Mesenchymal stem cell (in vitro differentiated cells and primary cell): ENCODE data around the gene RPL10A.
A peak's percentile ranks its signal among the peaks of the same experiment; 100 is the strongest.

ENCODE experiments used
- DNase-seq: peaks from one replicate; pipeline ENCODE4 v3.0.0-alpha.2; 2013
- H2AFZ ChIP-seq: one replicate; pipeline ENCODE4 v1.6.1; 2013; ENCODE audit warnings: low read depth, mild to moderate bottlenecking, control low read depth, inconsistent platforms, low read length, moderate library complexity
- H2AK5ac ChIP-seq: 2 replicates; pipeline ENCODE4 v1.6.1; 2013; ENCODE audit warnings: low read length, moderate library complexity, mild to moderate bottlenecking, inconsistent platforms; ENCODE audit not compliant: severe bottlenecking
- H2BK120ac ChIP-seq: one replicate; pipeline ENCODE4 v1.6.1; 2013; ENCODE audit warnings: low read depth, mild to moderate bottlenecking, inconsistent platforms, low read length, moderate library complexity
- H2BK12ac ChIP-seq, 2 experiments: one replicate each; pipeline ENCODE4 v1.6.1; 2013; ENCODE audit warnings: inconsistent platforms in 2 of 2, low read length in 2 of 2, mild to moderate bottlenecking in 2 of 2, moderate library complexity in 2 of 2, control low read depth in 1 of 2
- H2BK15ac ChIP-seq: one replicate; pipeline ENCODE4 v1.6.1; 2013; ENCODE audit warnings: mild to moderate bottlenecking, low read depth, inconsistent platforms; ENCODE audit not compliant: poor library complexity, severe bottlenecking
- H2BK5ac ChIP-seq: 2 replicates; pipeline ENCODE4 v1.6.1; 2013; ENCODE audit warnings: low read depth, mild to moderate bottlenecking, low read length, control low read depth, inconsistent platforms; ENCODE audit not compliant: poor library complexity, severe bottlenecking
- H3K14ac ChIP-seq, 2 experiments: one replicate each; pipeline ENCODE4 v1.6.1; 2013; ENCODE audit warnings: inconsistent platforms in 2 of 2, low read length in 2 of 2, control low read depth in 1 of 2, mild to moderate bottlenecking in 1 of 2, moderate library complexity in 1 of 2
- H3K18ac ChIP-seq, 2 experiments: one replicate each; pipeline ENCODE4 v1.6.1; 2013; ENCODE audit warnings: inconsistent platforms in 2 of 2, low read length in 2 of 2, control low read depth in 1 of 2, low read depth in 1 of 2, mild to moderate bottlenecking in 1 of 2
- H3K23ac ChIP-seq, 2 experiments: one replicate each; pipeline ENCODE4 v1.6.1; 2013; ENCODE audit warnings: inconsistent platforms in 2 of 2, low read length in 2 of 2, mild to moderate bottlenecking in 2 of 2, moderate library complexity in 2 of 2, control low read depth in 1 of 2
- H3K27ac ChIP-seq: 2 replicates; pipeline ENCODE4 v1.5.1; 2013; ENCODE audit warnings: mild to moderate bottlenecking, moderate library complexity, low read length, control low read depth, inconsistent platforms; ENCODE audit not compliant: poor library complexity, severe bottlenecking
- H3K27me3 ChIP-seq, 2 experiments: 2 replicates each; pipeline versions ENCODE4 v1.6.1 to v1.7.0; 2013; ENCODE audit warnings: low read length in 2 of 2, mild to moderate bottlenecking in 2 of 2, moderate library complexity in 2 of 2, control low read depth in 1 of 2, inconsistent platforms in 1 of 2; ENCODE audit not compliant: control insufficient read depth in 1 of 2, insufficient read depth in 1 of 2
- H3K36me3 ChIP-seq, 2 experiments: 2 replicates each; pipeline versions ENCODE4 v1.6.1 to v1.7.0; 2013; ENCODE audit warnings: low read length in 2 of 2, control low read depth in 1 of 2, inconsistent platforms in 1 of 2, low read depth in 1 of 2, mild to moderate bottlenecking in 1 of 2; ENCODE audit not compliant: insufficient read depth in 2 of 2, control insufficient read depth in 1 of 2
- H3K4ac ChIP-seq, 2 experiments: one replicate each; pipeline ENCODE4 v1.6.1; 2013; ENCODE audit warnings: inconsistent platforms in 2 of 2, low read length in 2 of 2, mild to moderate bottlenecking in 2 of 2, moderate library complexity in 2 of 2, control low read depth in 1 of 2, low read depth in 1 of 2
- H3K4me1 ChIP-seq: 2 replicates; pipeline ENCODE4 v1.6.1; 2013; ENCODE audit warnings: low read depth, low read length, control low read depth; ENCODE audit not compliant: control insufficient read depth, insufficient read depth
- H3K4me2 ChIP-seq: 2 replicates; pipeline ENCODE4 v1.6.1; 2013; ENCODE audit warnings: low read length, mild to moderate bottlenecking, inconsistent platforms; ENCODE audit not compliant: poor library complexity, severe bottlenecking
- H3K4me3 ChIP-seq, 2 experiments: 2 replicates each; pipeline versions ENCODE4 v1.5.1 to v1.7.0; 2013; ENCODE audit warnings: low read length in 2 of 2, mild to moderate bottlenecking in 2 of 2, control low read depth in 1 of 2, low read depth in 1 of 2; ENCODE audit not compliant: insufficient read depth in 1 of 2
- H3K79me1 ChIP-seq: replicated peaks from 2 replicates; pipeline ENCODE4 v1.6.1; 2013; ENCODE audit warnings: mild to moderate bottlenecking, control low read depth, low read length, inconsistent platforms; ENCODE audit not compliant: poor library complexity, severe bottlenecking
- H3K9ac ChIP-seq: 2 replicates; pipeline ENCODE4 v1.7.0; 2013; ENCODE audit warnings: mild to moderate bottlenecking, low read length, moderate library complexity
- H3K9me3 ChIP-seq: 2 replicates; pipeline ENCODE4 v1.7.0; 2013; ENCODE audit warnings: mild to moderate bottlenecking, low read length; ENCODE audit not compliant: control insufficient read depth
- H4K8ac ChIP-seq: one replicate; pipeline ENCODE4 v1.6.1; 2013; ENCODE audit warnings: inconsistent platforms, mild to moderate bottlenecking, low read length, moderate library complexity
- H4K91ac ChIP-seq: one replicate; pipeline ENCODE4 v1.6.1; 2013; ENCODE audit warnings: mild to moderate bottlenecking, low read length, inconsistent platforms
- WGBS: methylation state at CpG from one replicate; pipeline ENCODE4 v1.1.7; 2013; ENCODE audit warnings: mixed read lengths; 5-methylcytosine and 5-hydroxymethylcytosine counted together

The RPL10A gene

DNA sequence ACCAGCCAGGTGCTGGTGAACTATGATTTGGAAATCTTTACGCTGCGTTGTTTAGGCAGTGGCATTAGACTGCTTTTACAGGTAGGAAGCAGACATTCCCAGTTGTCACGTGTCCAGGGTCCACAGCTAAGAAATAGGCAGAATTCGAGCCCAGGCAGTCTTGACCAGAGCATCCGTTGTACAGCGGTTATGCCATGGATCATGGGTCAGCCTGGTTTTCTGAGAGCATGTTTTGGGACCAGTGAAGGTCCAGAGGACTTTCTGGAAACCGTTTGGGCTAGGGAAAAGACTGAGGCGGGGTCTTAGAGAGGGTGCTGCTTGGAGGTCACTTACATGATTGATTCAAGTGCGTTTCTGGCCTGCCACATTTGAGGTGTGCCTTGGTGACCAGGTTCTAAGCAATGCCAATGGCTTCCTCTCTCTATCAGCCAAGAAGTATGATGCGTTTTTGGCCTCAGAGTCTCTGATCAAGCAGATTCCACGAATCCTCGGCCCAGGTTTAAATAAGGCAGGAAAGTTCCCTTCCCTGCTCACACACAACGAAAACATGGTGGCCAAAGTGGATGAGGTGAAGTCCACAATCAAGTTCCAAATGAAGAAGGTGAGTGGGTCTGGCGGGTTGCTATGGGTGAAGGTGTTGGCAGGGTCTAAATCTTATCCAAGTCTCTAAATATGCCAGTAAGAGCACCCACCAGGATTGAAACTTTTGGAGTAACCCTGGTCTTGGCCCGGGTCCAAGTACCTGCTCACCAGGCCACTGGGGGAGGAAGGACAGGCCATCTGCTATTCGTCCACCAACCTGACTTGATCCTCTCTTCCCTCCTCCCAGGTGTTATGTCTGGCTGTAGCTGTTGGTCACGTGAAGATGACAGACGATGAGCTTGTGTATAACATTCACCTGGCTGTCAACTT, 1.8 kb downstream of the RPL10A start:
- H3K18ac ChIP-seq, result peak overlapping the region in 1 of 2 experiments; percentile 23
- peaks cover 19% of the 10 kb centered on the region for H3K4me1 ChIP-seq
- peak overlapping the region; percentile 79 to 86 for H3K4me3 ChIP-seq
- peak overlapping the region; percentile 96 for H3K9ac ChIP-seq
- H3K36me3 ChIP-seq, result peaks cover 50 to 61% of the 10 kb centered on the region in 2 experiments
- no peak overlapping the region for H2AFZ ChIP-seq
- no peak overlapping the region for H3K4ac ChIP-seq
- peak overlapping the region; percentile 70 for H3K4me2 ChIP-seq
- no peak overlapping the region for H4K91ac ChIP-seq
- no peak for DNase-seq
- H2BK120ac ChIP-seq, result no peak overlapping the region
- no peak overlapping the region for H3K23ac ChIP-seq
- no peak overlapping the region for H2BK12ac ChIP-seq
- H3K79me1 ChIP-seq, result peaks cover 3% of the 10 kb centered on the region
- H4K8ac ChIP-seq, result no peak overlapping the region
- no peak overlapping the region for H2BK15ac ChIP-seq
- WGBS, result 17% methylated on average over 15 of the region's 18 CpGs
- H2BK5ac ChIP-seq, result no peak overlapping the region
- no peaks in the 10 kb centered on the region for H3K9me3 ChIP-seq
- H3K27ac ChIP-seq, result peak overlapping the region; percentile 90
- H2AK5ac ChIP-seq, result no peak overlapping the region
- no peak overlapping the region for H3K14ac ChIP-seq
- H3K27me3 ChIP-seq, result no peaks in the 10 kb centered on the region

DNA sequence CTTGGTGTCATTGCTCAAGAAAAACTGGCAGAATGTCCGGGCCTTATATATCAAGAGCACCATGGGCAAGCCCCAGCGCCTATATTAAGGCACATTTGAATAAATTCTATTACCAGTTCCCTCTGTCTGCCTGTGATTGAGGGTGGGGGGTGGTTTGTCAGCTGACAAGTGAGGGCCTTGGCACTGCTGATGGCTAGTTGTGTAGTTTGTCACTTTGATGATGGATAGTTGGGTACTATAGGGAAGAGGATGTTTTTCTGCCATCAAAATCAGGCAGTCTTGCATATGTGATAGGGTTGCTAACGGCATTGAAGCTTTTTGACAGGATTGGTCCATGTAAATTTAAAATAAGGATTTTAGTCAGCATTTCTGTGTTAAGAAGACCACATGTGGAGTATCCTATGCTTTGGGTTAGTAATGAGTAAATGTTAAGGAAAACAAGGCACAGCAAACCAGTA, 2.5 kb downstream of the RPL10A start:
- Histone ChIP-seq H3K23ac (no peak overlapping the region), H4K91ac (no peak overlapping the region), H3K36me3 (peaks cover 57 to 64% of the 10 kb centered on the region in 2 experiments), H2BK5ac (no peak overlapping the region), H3K4me1 (peaks cover 19% of the 10 kb centered on the region), H3K9ac (peak overlapping the region; percentile 96), H3K9me3 (no peaks in the 10 kb centered on the region), H3K4me3 (peak overlapping the region in 1 of 2 experiments; percentile 79), H3K4ac (no peak overlapping the region), H2AK5ac (no peak overlapping the region), H3K18ac (no peak overlapping the region), H3K4me2 (peak overlapping the region; percentile 20), H2BK120ac (no peak overlapping the region), H2BK15ac (no peak overlapping the region), H2BK12ac (no peak overlapping the region), H3K27ac (peak overlapping the region; percentile 64), H4K8ac (no peak overlapping the region), H2AFZ (no peak overlapping the region), H3K14ac (no peak overlapping the region), H3K79me1 (peaks cover 9% of the 10 kb centered on the region), H3K27me3 (no peaks in the 10 kb centered on the region)
- 59% methylated on average over 1 of the region's 3 CpGs for WGBS
- no peak for DNase-seq

DNA sequence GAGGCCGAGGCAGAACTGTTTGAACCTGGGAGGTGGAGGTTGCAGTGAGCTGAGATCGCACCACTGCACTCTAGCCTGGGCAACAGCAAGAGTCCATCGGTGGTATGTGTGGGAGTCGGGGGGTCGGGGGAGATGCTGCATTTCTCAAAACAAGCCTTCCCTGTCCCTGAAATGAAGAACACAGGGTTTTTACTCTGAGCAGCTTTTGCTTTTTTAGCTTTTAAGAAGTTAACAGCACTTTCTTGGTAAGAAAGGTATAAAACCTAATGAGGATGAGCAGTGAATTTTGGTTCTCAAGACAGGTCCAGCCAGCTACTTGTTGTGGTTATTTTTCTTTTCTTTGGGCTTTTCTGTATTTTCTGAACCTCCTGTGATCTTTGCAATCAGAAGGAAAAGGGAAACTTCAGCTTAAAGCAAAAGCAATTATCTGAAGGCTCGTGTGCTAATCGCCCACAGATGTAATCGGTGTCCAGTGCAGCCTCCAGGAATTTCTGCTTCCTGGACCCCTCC, 3.7 kb downstream of the RPL10A start:
- Histone ChIP-seq H2BK120ac (no peak overlapping the region), H3K27ac (peak overlapping the region; percentile 8), H2AK5ac (no peak overlapping the region), H3K36me3 (peaks cover 66 to 67% of the 10 kb centered on the region in 2 experiments), H3K9me3 (no peaks in the 10 kb centered on the region), H3K4me3 (no peak overlapping the region), H4K91ac (no peak overlapping the region), H4K8ac (peak overlapping the region; percentile 19), H2AFZ (no peak overlapping the region), H3K4ac (no peak overlapping the region), H3K4me1 (peaks cover 19% of the 10 kb centered on the region), H2BK5ac (no peak overlapping the region), H3K79me1 (peaks cover 9% of the 10 kb centered on the region), H3K27me3 (no peaks in the 10 kb centered on the region), H3K23ac (no peak overlapping the region), H3K4me2 (peak overlapping the region; percentile 19), H2BK12ac (no peak overlapping the region), H3K14ac (no peak overlapping the region), H3K9ac (peak overlapping the region; percentile 43), H3K18ac (no peak overlapping the region), H2BK15ac (no peak overlapping the region)
- DNase-seq, result no peak
- 61% methylated on average over 5 of the region's 8 CpGs for WGBS

DNA sequence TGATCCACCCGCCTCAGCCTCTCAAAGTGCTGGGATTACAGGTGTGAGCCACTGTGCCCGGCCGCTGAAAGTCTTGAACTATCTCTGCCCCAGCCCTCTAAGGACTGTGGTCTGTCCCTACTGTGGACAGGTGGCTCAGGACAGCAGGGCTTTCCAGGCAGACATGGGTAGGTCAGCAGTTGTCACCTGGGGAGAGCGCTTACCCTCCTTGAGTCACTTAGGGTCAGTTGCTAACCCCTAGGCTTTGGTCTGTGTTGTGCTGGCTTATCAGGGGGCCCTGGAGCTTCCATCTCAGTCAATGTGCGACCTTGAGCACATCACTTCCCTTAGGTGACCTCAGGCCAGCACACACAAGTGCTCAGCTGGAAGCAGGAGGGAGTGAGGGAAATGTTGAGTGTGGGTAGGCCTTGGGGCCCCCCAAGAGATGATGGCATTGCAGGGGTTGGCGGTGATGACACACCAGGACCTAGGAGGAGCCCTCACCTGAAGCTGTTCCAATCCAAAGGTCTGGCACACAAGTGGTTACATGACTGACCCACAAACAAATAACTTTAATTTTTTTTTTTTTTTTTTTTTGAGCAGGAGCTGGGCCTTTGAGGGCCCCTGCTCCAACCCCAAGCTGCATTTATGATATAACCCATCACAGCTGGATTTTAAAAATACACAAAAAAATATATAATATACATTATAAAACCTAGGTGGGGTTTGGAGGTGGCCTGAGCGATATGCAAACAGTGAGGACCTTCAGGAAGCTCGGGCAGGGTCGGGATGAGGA, 5.1 kb downstream of the RPL10A start:
- no peak overlapping the region for H2BK5ac ChIP-seq
- H3K23ac ChIP-seq, result no peak overlapping the region
- WGBS, result 81% methylated on average over 6 of the region's 9 CpGs

More for the DNA sequence above, 5.1 kb downstream of the RPL10A start:
- Histone ChIP-seq H2BK15ac (no peak overlapping the region), H3K4me2 (no peak overlapping the region), H2AFZ (no peak overlapping the region), H3K14ac (no peak overlapping the region), H3K4me1 (peaks cover 16% of the 10 kb centered on the region), H3K27ac (peak overlapping the region; percentile 8), H4K91ac (no peak overlapping the region), H3K36me3 (peaks cover 77 to 80% of the 10 kb centered on the region in 2 experiments), H3K18ac (no peak overlapping the region), H2BK120ac (no peak overlapping the region), H3K9me3 (no peaks in the 10 kb centered on the region), H3K9ac (no peak overlapping the region), H3K4ac (no peak overlapping the region), H3K4me3 (no peak overlapping the region), H3K27me3 (no peaks in the 10 kb centered on the region), H4K8ac (peak overlapping the region; percentile 59), H2AK5ac (no peak overlapping the region), H2BK12ac (no peak overlapping the region), H3K79me1 (peaks cover 10% of the 10 kb centered on the region)
- DNase-seq, result no peak
